Measurements from ENCODE around the gene MBD5. TPM values are rescaled to one million over a fixed set of nuclear protein-coding genes. Genes with fewer than 3 reads are reported as not detected.
"Not testable (repeated sequence)": the region's sequence is repeated elsewhere in the genome, so short reads cannot be mapped to it uniquely, and the experiment has no call there.

MBD5 gene
- total and polyA plus RNA-seq, 9 donors = 12.2 to 23.6 (median 19.6) TPM

DNA sequence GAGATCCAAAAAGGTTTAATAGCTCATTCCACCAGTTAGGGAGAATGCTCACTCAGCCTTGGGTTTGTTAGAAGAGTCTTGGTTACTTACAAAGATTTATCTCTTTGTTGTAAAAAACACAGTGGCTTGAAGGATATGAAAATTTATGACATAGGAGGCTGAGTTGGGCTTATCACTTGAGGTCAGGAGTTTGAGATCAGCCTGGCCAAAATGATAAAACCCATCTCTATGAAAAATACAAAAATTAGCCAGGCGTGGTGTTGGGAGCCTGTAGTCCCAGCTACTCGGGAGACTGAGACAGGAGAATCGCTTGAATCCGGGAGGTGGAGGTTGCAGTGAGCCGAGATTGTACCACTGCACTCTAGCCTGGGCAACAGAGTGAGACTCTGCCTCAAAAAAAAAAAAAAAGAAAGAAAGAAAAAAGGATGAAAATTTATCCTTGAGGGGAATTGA is 522.2 kb downstream of the MBD5 start:
- not testable (repeated sequence) for H3K36me3 ChIP-seq (ENCODE audit: control insufficient read depth, insufficient read depth, low read length); DNase-seq; H3K4me3 ChIP-seq (ENCODE audit: low read length); H3K4me1 ChIP-seq (ENCODE audit: control insufficient read depth, insufficient read depth, low read length); H3K9me3 ChIP-seq (replicated peaks; ENCODE audit: control insufficient read depth, low read depth, low read length); H3K27ac ChIP-seq (ENCODE audit: low read length); H3K27me3 ChIP-seq (ENCODE audit: control insufficient read depth, insufficient read depth, low read length)
- WGBS (ENCODE audit: insufficient coverage) = no CpG with 5 or more reads among the region's 5 CpGs

DNA sequence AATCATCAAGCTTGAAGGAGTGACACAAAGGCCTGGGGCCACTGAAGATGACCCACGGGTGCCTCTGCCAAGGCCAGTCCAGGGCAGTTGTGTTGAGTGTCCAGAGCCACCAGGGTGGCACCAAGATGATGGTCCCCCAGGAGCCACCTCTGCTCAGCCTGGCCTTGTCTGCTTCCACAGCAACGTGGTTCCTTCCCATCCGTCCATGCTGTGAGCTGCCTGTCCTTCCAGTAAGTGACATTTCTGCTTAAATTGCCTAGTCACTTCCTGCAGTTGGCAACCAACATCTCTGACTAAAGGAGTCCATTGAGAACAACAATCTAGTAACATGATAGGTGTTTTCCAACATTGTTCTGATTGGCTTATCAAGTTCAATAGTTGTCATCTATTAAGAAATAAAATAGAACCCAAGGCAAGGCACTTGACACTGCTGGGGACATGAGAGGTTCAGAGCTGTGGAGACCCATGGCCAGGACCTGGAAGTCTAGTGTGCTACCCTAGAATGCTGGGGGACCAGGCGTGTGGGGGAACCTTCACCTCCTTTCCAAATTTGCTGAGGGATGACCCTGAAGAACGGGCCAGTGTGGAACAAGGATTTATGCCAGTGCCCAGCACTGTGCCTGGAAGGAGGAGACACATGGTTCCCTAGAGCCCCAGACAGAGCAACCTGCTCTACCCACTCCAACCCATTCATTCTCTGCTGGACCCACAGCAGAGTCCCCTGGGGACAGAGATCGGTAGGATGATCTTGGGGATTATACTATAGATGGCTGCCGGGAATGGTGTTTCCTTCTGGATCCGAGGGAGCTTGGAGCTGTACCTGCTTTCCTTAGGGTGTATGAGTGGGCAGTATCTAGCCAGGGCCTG is 524.7 kb downstream of the MBD5 start:
- no peak for DNase-seq
- Histone ChIP-seq H3K4me1 (ENCODE audit: control insufficient read depth, insufficient read depth, low read length) (no peaks in the 10 kb centered on the region), H3K36me3 (ENCODE audit: control insufficient read depth, insufficient read depth, low read length) (no peaks in the 10 kb centered on the region), H3K27me3 (ENCODE audit: control insufficient read depth, insufficient read depth, low read length) (no peaks in the 10 kb centered on the region), H3K4me3 (ENCODE audit: low read length) (no peak overlapping the region), H3K27ac (ENCODE audit: low read length) (no peak overlapping the region), H3K9me3 (replicated peaks; ENCODE audit: control insufficient read depth, low read depth, low read length) (no peaks in the 10 kb centered on the region)
- 94% methylated on average over 5 of the region's 8 CpGs for WGBS (ENCODE audit: insufficient coverage)

DNA sequence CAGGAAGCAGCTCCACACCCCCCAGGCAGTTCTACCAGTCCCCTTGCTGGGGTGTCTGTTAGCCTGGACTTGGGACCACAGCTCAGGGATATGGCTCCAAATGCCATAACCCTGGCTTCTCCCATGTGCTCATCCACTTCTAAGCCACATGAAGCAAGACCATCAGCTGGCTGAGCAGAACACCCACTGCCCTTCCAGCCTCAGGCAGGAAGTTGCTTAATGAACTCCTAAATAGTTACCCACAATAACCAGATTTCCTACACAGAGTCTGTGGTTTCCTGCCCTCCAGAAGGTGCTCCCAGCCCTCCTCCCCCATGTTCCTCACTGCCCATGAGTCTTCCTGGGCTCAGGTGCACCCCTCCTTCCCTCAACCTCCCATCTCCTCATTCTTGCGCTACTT is 525.4 kb downstream of the MBD5 start:
- H3K27me3 ChIP-seq (ENCODE audit: control insufficient read depth, insufficient read depth, low read length) = no peaks in the 10 kb centered on the region

DNA sequence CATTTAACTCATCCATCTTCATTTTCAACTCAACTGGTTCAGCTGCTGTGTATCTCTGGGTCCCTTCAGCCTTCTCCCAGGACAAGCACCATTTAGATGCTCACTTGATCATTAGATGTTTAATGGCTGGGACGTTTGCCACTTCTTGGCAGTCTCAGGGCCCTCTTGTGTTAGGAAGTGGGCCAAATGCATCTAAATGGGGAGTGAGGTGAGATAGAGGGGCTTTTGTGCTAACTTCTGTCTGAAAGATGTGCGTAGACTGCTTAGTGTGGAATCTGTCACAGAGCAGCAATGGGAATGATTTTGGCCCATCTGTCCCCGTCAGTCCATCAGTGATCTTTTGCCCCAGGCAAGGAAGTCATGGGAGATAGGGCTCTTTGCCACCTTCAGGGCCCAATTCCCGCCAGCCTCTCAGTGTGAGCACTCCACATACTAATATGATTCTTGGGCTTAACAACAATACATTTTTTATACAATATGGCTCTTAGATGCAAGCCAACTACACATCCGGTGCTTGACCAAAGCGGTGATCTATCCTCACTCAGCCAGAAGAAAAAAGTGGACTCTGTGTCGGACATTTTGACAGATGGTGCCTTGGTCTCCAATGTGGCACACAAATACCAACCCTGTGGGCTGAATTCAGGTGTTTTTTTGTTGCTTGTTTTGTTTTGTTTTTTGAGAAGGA is 528.0 kb downstream of the MBD5 start:
- no peak for DNase-seq
- WGBS (ENCODE audit: insufficient coverage) = 90% methylated on average over 4 of the region's 7 CpGs
- H3K4me3 ChIP-seq (ENCODE audit: low read length) = no peak overlapping the region
- H3K27me3 ChIP-seq (ENCODE audit: control insufficient read depth, insufficient read depth, low read length) = no peaks in the 10 kb centered on the region
- H3K9me3 ChIP-seq (replicated peaks; ENCODE audit: control insufficient read depth, low read depth, low read length) = no peaks in the 10 kb centered on the region
- H3K36me3 ChIP-seq (ENCODE audit: control insufficient read depth, insufficient read depth, low read length) = no peaks in the 10 kb centered on the region
- peaks cover 4% of the 10 kb centered on the region for H3K4me1 ChIP-seq (ENCODE audit: control insufficient read depth, insufficient read depth, low read length)
- no peak overlapping the region for H3K27ac ChIP-seq (ENCODE audit: low read length)

More for the DNA sequence above, 525.4 kb downstream of the MBD5 start:
- H3K9me3 ChIP-seq (replicated peaks; ENCODE audit: control insufficient read depth, low read depth, low read length) = no peaks in the 10 kb centered on the region
- H3K4me3 ChIP-seq (ENCODE audit: low read length) = no peak overlapping the region
- WGBS (ENCODE audit: insufficient coverage) = 83% methylated on average over 1 of the region's 1 CpG
- no peak overlapping the region for H3K27ac ChIP-seq (ENCODE audit: low read length)
- H3K36me3 ChIP-seq (ENCODE audit: control insufficient read depth, insufficient read depth, low read length) = no peaks in the 10 kb centered on the region
- H3K4me1 ChIP-seq (ENCODE audit: control insufficient read depth, insufficient read depth, low read length) = no peaks in the 10 kb centered on the region
- peak; percentile 11 for DNase-seq

DNA sequence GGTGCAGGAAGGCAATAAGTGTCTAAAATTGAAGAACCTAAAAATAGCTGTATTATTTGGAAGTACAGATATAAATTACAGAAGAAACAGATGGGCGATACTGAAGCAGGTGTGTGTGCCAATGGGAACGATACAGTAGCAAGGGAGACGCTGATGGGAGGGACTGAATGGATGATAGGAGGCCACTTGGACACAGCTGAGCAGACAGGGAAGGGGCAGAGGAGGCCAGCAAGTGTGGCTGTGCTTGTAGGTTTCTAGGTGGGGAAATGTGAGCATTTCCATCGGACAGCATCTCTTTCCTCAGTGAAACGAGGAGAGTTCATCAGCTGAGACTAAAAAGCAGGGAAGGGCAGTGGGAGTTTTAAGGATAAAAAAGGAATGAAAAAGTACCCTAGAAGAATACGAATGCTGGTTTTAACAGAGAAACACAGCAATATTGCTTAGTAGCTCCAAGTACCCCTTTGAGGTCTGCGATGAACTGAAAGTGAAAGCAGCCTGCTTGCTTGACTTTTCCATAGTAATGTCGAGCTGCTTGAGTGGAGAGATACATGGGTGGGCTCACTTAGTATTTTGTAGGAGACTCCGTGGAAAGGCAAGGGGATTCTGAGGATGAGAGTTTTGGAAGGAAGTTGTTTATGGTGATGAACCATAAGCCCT is 531.9 kb downstream of the MBD5 start:
- no peaks in the 10 kb centered on the region for H3K27me3 ChIP-seq (ENCODE audit: control insufficient read depth, insufficient read depth, low read length)
- H3K4me3 ChIP-seq (ENCODE audit: low read length) = peak overlapping the region; percentile 8
- no peaks in the 10 kb centered on the region for H3K9me3 ChIP-seq (replicated peaks; ENCODE audit: control insufficient read depth, low read depth, low read length)
- H3K36me3 ChIP-seq (ENCODE audit: control insufficient read depth, insufficient read depth, low read length) = no peaks in the 10 kb centered on the region
- 66% methylated on average over 7 of the region's 9 CpGs for WGBS (ENCODE audit: insufficient coverage)
- DNase-seq = peak; percentile 39
- H3K4me1 ChIP-seq (ENCODE audit: control insufficient read depth, insufficient read depth, low read length) = peaks cover 4% of the 10 kb centered on the region
- H3K27ac ChIP-seq (ENCODE audit: low read length) = peak overlapping the region; percentile 3

DNA sequence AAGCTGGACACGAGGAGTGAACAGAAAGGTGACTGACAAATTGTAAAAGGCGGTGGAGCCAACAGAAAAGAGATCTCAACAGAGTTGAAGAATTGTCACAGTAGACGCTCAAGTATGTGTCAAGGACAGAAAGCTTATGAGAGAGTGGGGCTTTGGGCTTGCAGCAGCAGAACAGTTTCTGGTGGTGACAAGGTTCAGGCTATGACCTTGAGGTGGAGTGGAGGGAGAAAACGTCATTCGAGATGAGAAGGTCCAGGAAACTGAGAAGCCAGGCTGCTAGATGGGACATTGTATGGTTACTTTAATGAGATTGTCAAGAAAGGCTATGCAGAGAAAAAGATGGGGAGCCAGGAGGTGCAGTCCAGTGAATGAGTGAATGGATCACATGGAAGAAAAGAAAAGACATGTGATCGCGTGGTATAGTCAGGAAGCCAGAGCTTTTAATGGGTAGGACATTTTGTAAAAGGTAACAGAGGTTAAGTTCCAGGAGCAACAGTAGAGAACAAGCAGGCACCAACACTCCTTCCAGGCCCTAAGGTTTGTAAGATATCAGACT is 532.5 kb downstream of the MBD5 start:
- DNase-seq = no peak
- Histone ChIP-seq H3K4me1 (ENCODE audit: control insufficient read depth, insufficient read depth, low read length) (peaks cover 4% of the 10 kb centered on the region), H3K4me3 (ENCODE audit: low read length) (peak overlapping the region; percentile 8), H3K36me3 (ENCODE audit: control insufficient read depth, insufficient read depth, low read length) (no peaks in the 10 kb centered on the region), H3K27ac (ENCODE audit: low read length) (no peak overlapping the region), H3K27me3 (ENCODE audit: control insufficient read depth, insufficient read depth, low read length) (no peaks in the 10 kb centered on the region), H3K9me3 (replicated peaks; ENCODE audit: control insufficient read depth, low read depth, low read length) (no peaks in the 10 kb centered on the region)
- WGBS (ENCODE audit: insufficient coverage) = 81% methylated on average over 7 of the region's 7 CpGs

DNA sequence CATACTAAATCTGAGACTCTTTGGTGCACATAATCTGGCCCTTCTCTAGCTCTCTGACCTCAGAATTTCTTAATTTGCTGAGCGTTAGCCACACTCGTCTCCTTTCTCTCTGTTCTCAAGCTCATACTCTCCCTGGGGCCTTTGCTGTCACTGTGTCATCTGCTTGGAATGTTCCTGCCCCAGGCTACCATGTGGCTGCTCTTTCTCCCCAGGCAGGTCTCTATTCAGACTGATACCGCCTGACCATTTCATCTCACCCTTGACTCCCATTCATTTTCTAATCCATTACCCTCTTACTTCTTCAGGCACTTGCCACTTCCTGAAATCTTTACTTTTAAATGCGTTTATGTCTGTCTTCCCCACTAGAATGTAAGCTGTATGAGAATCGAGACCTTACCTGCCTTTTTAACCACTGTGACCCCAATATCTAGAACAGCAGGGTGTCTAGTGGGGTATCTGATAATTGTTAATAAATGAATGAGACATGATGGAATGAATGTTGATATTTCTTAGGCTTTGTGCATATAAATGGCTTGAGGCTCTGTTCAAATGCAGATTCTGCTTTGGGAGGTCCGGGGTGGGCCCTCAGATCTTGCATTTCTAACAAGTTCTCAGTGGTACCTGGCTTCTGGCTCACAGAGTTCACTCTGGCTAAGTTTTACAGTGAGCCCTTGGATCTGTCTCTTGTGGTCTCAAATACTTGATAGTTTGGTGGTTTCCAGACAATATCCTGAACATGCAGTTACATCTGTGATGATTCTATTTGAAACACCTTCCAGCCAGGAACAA is 533.8 kb downstream of the MBD5 start:
- H3K9me3 ChIP-seq (replicated peaks; ENCODE audit: control insufficient read depth, low read depth, low read length) = no peaks in the 10 kb centered on the region
- H3K4me3 ChIP-seq (ENCODE audit: low read length) = no peak overlapping the region
- DNase-seq = no peak
- peak overlapping the region; percentile 13 for H3K27ac ChIP-seq (ENCODE audit: low read length)
- no peaks in the 10 kb centered on the region for H3K36me3 ChIP-seq (ENCODE audit: control insufficient read depth, insufficient read depth, low read length)
- 40% methylated on average over 4 of the region's 6 CpGs for WGBS (ENCODE audit: insufficient coverage)
- H3K4me1 ChIP-seq (ENCODE audit: control insufficient read depth, insufficient read depth, low read length) = peaks cover 4% of the 10 kb centered on the region
- no peaks in the 10 kb centered on the region for H3K27me3 ChIP-seq (ENCODE audit: control insufficient read depth, insufficient read depth, low read length)

DNA sequence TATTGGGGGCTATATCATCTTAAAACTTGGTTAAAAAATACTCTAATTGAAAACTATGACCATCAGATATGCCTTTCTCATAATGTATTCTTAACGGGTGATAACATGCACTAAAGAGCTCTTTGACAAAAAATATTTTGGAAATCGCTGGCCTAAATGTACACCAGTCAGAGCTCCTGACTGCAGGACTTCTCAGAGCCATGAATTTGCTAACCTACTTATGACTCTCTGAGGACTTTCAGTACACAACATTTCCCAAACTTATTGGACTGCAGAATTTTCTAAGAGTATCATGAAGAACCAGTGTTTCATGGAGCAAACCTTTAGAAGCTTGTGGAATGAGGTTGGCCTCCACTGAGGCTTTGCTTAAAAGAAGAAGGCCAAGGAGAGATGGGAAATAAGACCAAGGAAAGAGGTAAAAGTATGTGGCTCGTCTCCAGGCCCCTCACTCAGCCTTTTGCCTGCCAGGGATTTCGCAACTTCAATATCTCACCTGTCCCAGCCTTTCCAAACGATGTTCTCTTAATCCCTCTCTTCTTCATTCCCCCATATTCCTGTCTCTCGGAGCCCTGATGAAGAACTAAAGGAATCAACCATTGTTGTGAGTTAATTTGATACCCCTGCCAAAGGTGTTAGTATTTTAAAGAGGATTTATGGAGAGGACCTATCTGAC is 534.9 kb downstream of the MBD5 start:
- no peaks in the 10 kb centered on the region for H3K27me3 ChIP-seq (ENCODE audit: control insufficient read depth, insufficient read depth, low read length)
- H3K9me3 ChIP-seq (replicated peaks; ENCODE audit: control insufficient read depth, low read depth, low read length) = no peaks in the 10 kb centered on the region
- H3K4me3 ChIP-seq (ENCODE audit: low read length) = no peak overlapping the region
- WGBS (ENCODE audit: insufficient coverage) = 93% methylated on average over 2 of the region's 6 CpGs
- peaks cover 7% of the 10 kb centered on the region for H3K4me1 ChIP-seq (ENCODE audit: control insufficient read depth, insufficient read depth, low read length)
- H3K36me3 ChIP-seq (ENCODE audit: control insufficient read depth, insufficient read depth, low read length) = no peaks in the 10 kb centered on the region
- H3K27ac ChIP-seq (ENCODE audit: low read length) = no peak overlapping the region
- no peak for DNase-seq

DNA sequence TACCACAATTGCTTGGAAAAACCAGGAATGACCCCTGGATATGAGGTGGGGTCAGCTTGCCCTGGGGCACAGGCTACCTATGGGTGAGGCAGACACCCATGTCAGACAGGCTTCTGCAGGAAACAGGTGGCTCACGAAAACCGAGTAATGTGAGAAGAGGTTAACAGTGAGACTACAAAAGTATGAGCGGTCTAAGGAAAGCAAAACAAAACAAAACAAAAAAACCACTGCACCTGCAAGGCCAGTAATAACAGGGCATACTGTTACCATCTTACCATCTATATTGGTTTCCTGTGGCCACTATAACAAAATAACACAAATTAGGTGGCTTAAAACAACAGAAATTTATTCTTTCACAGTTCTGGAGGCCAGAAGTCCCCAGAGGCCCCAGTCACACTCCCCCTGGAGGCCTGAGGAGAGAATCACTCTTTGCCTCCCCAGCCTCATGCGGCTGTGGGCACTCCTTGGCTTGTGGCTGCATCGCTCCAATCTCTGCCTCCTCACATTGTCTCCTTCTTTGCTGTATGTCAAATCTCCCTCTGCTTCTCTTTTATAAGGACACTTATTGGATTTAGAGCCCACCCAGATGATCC is 537.0 kb downstream of the MBD5 start:
- DNase-seq = no peak
- Histone ChIP-seq H3K4me1 (ENCODE audit: control insufficient read depth, insufficient read depth, low read length) (peaks cover 3% of the 10 kb centered on the region), H3K4me3 (ENCODE audit: low read length) (no peak overlapping the region), H3K27ac (ENCODE audit: low read length) (no peak overlapping the region), H3K27me3 (ENCODE audit: control insufficient read depth, insufficient read depth, low read length) (no peaks in the 10 kb centered on the region), H3K36me3 (ENCODE audit: control insufficient read depth, insufficient read depth, low read length) (no peaks in the 10 kb centered on the region), H3K9me3 (replicated peaks; ENCODE audit: control insufficient read depth, low read depth, low read length) (no peaks in the 10 kb centered on the region)
- WGBS (ENCODE audit: insufficient coverage) = 100% methylated on average over 2 of the region's 5 CpGs
